ENCODE results near the gene RNF111.

GRCh38 chr15:59039225-59039624, 51.8 kb downstream of the RNF111 start:
- TF ChIP-seq CTCF (IDR thresholded peaks at IDR 0.05) (no peak), ZSCAN20 (CRISPR knock-in tag; IDR thresholded peaks at IDR 0.05) (no peak), USF2 (IDR thresholded peaks at IDR 0.05) (no peak), MAX (IDR thresholded peaks at IDR 0.05) (no peak), EP300 (IDR thresholded peaks at IDR 0.05) (no peak), GATA3 (IDR thresholded peaks at IDR 0.05; ENCODE audit: borderline replicate concordance) (no peak), REST (IDR thresholded peaks at IDR 0.05) (no peak), JUN (IDR thresholded peaks at IDR 0.05) (no peak), MAFK (IDR thresholded peaks at IDR 0.05; ENCODE audit: partially characterized antibody) (no peak), MAZ (IDR thresholded peaks at IDR 0.05; ENCODE audit: borderline replicate concordance, low read depth, low read length) (no peak), TFCP2L1 (CRISPR knock-in tag; IDR thresholded peaks at IDR 0.05) (no peak)
